GF-D8 (cell line): ENCODE measurements around the gene DUOXA1.
A peak's percentile ranks its signal among the peaks of the same experiment; 100 is the strongest.

Source experiments
- DNase-seq: peaks from one replicate; lab custom pipeline; 2025; lab: John Stamatoyannopoulos, UW

The DUOXA1 gene, protein sequence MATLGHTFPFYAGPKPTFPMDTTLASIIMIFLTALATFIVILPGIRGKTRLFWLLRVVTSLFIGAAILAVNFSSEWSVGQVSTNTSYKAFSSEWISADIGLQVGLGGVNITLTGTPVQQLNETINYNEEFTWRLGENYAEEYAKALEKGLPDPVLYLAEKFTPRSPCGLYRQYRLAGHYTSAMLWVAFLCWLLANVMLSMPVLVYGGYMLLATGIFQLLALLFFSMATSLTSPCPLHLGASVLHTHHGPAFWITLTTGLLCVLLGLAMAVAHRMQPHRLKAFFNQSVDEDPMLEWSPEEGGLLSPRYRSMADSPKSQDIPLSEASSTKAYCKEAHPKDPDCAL

DNA sequence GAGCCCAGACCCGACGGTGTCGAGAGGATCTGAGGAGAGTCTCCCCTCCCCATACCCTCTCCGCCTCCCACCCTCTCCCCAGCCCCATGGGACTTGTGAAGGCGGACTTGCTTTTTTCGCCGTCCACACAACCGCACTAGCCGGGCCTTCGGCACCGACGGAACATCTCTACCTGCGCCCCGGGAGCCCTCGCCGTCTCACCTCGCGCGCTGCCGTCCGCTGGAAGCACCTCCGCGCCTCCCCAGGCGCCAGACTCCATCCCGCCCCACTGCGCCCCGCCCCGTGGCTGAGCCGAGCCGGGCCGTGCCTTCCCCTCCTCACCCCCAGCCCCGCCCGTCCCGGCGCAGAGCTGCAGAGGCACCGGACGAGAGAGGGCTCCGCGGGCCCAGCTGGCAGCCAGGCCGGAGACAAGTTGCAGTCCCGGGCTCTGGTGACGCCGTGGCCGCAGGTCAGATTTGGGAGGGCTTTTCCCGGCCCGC is at the start of gene DUOXA1, which contains the start of gene DUOX1:
Gene DUOXA1 (minus strand): TSS at position 229 of the 479 bp plus-strand sequence. CDS start 6,865 bp downstream, outside the sequence.
Gene DUOX1 (plus strand): TSS at position 344 of the 479 bp plus-strand sequence. CDS start 1,973 bp downstream, outside the sequence.
- no peak for DNase-seq

DNA sequence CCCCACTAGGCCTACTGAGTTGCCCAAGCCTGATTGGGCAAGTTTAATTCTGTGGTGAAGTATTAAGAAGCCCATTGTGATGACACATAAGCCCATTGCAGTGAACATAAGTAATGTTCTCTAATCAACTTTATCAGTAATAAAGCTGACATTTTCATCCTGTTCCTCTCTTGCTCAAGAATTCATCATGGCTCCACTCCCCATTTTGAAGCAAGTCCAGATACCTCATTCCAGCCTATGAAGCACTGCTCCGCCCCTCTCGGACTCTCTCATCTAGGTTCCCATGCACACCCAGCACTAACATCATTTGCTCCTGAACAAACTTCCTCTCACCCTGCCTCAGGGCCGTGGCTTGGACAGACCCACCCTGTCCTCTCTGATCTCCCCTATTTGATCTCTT is 47.6 kb upstream of the DUOXA1 start:
- DNase-seq, result no peak

DNA sequence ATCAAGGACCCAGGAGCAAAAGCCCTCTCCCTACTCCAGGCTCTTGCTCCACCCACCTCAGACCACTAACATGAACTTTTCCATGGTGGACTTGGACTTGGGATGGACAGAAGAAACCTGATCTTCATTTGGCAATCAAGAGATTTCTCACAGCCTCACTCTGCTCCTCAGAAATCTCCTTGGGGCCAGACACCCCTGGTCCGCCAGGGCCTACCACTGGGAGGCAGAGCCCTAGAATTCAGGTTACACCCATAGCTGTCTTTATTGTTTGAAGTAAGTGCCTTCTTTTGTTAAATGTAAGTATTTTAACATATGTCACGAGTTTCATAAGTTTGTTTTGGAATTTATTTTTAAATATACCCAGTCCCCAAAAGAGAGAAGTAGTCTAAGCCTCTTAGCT is 44.9 kb upstream of the DUOXA1 start:
- no peak for DNase-seq

DNA sequence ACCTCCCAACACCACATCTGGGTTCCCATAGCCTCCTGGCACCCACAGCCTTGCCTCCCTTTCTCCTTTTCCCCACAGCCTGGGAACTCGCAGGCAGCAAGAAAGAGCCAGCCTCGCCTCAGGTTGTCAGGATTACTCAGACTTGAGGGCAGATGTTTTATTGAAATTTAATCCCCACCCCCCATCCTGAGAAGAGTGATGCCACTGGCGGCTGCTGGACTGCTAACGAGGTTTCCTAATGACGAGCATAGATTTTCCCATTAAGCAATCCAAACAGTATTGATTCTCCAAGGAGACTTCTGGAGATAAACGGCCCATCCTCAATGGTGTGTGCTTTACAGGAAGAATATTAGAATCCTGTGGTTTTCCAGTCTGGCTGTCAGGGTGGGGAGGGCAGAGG is 44.4 kb upstream of the DUOXA1 start:
- DNase-seq, result no peak

DNA sequence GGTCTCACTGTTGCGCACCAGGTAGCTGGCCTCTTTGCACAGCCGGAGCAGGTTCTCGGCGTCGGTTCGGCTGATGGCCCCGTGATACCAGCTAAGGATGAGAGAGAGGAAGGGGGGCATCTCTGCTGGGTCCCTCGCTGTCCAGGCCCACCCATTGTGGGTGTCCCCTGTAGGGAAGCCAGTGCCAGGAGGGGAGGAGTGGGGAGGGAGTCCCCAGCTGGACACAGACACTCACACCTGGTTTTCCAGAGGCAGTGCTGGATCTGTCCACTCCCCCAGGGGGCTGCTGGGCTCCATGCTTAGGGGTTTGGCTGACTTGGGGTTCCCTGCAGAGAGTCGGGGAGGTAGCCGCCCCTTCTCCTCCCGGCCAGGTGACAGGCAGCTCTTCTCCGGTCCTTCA is 42.2 kb upstream of the DUOXA1 start:
- no peak for DNase-seq

DNA sequence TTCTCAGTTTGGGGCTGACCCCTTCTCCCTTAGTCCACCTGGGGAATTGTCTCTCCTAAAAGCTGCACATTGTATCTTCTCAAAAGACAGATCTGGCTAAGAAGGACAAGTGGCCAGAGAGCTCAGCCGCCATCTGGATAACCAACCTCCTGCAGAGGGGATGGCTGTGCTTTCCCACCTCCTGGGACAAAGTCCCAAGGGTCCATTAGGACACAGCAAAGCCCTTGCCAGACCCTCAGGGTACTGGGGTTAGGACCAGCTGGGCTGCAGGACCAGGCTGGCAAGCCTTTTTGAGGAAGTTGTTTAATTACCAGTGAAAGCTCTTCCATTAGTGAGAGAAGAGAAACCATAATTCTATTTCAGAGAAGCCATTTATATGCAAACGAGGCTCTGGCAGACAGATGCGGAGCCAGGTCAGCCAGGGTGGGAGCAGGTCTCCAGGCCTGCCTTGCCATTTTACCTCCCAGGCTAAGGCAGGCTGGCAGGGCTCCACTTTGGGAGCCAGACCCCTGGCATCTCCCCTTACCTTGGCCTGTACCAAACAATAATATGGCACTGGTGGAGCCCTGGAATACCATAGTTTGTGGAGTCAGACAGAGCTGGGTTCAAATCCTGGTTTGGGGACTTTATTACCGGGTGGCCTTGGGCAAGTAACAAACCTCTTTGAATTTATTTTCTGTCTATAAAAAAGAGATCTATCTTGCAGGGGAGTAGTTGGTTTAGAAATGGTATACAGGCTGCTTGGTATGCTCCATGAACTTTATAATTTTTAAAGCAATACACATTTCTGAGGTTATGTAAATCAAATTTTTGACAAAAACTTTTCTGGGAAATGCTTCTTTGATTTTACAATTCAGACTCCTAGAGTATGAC is 40.2 kb upstream of the DUOXA1 start:
- no peak for DNase-seq

DNA sequence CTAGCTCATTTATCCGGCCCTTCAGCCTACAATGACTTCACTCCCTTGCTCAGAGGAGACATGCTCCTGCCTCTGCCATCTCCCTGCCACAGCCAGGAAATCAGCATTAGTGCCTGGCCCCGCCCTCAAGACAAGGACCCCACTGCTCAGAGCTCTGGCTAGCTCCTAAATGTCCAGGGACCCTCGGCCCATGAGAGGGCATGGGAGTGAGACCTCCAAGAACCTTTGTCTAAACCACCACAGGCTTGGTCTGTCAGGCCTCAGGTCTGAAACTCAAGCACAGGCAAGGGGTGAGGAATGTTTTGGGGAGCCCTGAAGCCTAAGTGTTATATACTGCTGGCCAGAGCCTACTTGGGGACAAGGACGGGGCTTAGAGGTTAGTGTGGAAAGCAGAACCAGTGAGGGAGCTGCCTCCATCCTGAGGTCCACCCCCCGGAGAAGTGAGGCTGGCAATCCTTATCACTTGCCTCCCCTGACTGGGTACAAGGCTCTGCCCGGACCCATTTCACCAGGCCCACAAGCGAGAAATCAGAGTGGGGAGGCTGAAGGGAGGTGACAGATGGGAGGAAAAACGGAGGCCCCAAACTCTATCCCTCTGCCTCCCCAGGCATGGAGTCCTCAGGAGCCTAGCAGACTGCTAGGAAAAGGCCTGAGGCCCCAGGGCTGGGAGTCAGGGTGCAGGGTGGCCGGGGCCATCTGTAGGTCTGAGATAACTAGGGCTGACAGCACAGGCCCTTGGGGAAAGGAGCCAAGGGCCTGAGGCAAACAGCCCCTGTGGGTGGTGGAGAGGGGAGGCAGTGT is 39.3 kb upstream of the DUOXA1 start:
- DNase-seq, result no peak

DNA sequence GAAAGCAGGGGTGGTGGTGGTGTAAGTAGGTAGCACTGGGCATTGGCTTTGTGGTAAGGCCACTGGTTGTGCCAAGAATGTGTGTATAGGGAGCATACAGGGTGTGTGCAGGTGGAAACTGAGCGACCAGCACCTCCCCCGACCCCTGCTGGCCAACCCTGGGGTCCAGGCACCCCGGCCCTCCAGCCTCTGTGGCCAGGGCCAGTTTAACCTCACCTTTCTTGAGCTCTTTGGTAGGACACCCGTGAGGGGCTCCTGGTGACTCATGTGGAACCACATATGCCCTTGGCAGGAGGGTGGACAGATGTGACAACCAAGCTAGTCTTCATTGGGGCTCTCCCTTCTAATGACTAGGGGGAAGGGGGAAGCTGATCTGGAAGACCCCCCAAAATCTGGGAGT is 38.6 kb upstream of the DUOXA1 start:
- no peak for DNase-seq

DNA sequence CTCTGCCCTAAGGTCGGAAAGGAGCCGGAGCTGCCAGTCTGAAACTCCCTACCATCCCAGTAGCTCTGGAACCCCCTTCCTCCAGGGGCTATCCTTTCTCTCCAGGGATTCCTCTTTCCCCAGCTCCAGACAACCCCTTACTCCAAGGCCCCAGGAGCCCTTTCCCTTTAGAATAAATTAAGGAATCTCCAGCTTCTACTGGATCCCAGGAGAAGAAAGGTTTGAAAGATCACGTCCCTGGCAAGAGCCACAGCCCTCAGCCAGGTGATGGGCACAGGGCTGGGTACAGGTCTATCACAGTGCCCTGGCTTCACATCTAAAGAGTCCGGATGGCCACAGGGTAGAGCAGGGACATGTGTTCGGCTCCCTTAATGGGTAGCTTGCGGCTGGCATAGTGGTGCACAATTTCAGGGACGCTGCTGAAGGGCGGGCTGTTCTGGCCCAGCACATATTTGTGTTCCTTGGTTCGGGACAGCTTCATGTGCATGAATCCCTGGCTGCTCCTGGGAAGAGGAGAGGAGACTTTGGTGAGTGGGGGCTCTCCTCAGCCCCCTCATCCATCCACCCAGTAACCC is 38.0 kb upstream of the DUOXA1 start:
- no peak for DNase-seq

DNA sequence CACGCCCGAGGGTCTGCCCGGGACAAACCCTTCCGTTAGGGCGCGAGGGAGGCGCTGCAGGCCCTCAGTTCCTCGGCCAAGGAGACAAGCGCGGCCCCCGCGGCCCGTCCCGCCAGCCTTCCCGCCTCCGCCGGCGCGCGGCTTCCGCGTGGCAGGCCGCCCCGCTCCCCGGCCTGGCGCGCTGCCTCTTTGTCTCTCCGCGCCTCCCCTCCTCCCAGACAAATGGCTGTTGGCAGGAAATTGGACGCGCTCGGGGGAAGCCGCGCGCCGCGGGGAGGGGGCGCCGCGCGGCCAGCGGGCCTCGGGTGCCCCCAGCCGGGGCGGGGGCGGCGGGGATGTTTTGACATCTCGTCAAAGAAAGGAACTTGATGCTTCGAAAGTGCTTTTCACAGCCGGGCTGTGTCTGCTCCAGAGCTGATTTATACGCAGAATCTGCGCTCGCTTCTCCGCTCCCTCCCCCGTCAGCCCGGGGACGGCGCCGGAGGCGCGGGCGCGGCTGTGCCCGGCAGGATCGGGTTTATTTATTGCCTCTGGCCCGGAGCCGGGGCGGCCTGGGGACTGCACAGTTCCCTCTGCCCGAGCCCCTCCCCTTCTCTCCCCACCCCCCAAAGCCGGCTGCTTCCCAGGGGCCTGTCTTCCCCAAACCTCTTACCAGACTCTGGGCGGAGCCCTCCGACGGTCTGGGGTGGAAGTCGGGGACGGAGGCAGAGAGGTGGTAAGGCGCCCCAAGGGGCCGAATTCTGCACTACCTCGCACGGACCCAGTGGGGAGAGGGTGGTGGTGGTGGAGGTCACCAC is 37.4 kb upstream of the DUOXA1 start:
- DNase-seq, result peak; percentile 40

DNA sequence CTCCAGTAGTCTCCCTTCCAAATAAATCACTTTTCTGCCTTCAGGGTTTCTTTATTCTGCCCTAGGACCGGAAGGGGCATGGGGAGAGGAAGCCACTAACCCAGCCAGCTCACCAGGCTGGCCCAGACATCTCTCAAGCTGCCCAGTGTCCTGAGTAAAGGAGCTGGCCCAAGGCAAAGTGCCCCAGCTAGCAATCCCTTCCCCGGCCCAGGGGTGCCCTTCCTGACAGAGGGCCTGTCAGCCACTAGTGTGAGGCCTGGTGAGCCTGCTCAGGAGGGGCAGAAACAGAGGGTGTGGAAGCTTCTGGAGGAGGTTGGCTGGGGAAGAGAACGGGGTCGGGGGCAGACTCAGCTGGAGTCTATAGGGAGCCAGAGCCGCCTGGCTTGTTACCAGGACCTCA is 35.9 kb upstream of the DUOXA1 start:
- DNase-seq, result no peak

DNA sequence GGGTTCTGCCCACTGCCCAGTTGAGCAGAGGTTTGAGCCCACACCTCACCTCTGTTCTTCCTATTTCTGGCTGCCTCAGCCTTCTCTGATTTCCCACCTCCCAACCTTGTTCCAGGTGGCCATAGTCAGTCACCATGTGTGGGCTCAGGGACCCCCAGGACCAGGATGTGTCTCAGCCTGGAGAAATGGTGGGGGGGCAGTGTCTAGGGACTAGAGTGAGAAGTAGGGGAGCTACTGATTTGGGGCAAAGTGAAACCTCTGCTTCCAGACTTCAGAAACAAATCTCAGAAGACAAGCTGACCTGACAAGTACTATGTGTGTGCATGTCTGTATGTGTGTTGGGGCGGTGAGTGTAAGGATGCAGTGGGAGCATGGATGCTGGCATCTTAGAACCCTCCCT is 35.2 kb upstream of the DUOXA1 start:
- DNase-seq, result no peak

DNA sequence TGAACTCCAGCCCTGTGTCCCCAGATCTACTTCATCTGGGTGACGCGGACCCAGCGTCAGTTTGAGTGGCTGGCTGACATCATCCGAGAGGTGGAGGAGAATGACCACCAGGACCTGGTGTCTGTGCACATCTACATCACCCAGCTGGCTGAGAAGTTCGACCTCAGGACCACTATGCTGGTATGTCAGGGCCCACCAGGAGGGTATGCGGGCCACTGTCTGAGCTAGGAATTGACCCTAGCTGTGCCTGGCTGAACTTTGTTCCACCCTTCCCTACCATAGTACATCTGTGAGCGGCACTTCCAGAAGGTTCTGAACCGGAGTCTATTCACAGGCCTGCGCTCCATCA is 33.8 kb upstream of the DUOXA1 start:
- no peak for DNase-seq

DNA sequence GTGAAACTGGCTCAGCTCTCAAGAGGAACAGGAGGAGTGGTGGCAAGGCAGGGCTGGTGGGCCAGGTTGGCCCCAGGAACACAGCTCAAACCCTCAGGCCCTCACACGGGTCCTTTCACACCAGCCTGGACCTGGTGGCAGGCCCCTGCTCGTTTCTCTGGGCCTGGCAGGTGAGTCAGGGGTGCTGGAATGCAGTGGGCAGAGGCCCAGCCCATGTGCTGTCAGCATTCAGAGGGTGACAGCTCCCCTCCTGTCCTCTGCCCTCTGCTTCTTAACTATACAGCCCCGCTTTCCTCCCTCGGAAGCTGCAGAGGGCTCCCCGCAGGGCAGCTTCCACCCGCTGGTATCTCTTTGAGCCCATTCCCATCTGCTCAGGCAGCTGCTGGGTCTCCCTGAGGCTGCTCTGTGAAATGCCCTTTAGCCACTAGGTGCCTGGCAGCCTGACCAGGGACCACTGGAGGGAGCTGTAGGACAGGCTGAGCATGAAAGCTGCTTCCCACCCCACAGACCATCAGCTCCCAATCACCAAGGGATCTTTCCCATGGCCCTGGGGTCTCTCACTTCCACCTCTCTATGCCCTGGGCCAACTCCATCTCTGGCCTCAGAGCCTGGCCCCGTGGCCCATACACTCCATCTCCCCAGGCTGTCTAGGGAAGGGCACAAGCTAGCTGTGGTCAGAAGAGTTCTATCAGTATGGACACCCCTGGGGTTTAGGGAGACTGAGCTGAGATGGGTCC is 33.3 kb upstream of the DUOXA1 start:
- peak; percentile 1 for DNase-seq

DNA sequence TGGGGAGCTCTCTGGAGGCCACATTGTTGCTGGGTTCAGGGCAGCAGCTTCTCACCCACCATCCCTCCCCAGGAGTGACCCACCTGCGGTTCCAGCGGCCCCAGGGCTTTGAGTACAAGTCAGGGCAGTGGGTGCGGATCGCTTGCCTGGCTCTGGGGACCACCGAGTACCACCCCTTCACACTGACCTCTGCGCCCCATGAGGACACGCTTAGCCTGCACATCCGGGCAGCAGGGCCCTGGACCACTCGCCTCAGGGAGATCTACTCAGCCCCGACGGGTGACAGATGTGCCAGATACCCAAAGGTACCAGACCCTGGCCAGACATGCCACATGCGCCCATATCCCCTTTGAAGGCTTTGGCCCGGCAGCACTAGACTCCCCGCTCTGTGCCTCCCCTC is 32.0 kb upstream of the DUOXA1 start:
- DNase-seq, result no peak

DNA sequence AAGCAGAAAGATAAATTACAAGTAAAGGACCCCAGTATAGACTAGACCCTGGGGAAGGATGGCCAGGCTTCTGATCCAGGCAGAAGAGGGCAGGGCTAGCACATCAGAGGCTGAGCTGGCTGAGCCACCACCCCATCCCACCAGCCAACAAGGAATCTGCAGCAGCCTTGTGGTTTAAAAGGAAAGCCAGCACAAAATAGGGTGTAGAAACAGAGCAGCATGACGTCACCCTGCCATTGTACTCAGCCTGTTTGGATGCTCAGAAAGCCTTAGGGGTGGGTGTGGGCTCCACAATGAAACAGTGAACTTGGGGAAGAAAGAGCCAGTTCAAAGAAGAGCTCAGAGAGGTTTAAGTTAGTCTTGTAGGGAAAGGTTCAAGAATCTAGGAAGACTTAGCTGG is 28.3 kb upstream of the DUOXA1 start:
- DNase-seq, result no peak

DNA sequence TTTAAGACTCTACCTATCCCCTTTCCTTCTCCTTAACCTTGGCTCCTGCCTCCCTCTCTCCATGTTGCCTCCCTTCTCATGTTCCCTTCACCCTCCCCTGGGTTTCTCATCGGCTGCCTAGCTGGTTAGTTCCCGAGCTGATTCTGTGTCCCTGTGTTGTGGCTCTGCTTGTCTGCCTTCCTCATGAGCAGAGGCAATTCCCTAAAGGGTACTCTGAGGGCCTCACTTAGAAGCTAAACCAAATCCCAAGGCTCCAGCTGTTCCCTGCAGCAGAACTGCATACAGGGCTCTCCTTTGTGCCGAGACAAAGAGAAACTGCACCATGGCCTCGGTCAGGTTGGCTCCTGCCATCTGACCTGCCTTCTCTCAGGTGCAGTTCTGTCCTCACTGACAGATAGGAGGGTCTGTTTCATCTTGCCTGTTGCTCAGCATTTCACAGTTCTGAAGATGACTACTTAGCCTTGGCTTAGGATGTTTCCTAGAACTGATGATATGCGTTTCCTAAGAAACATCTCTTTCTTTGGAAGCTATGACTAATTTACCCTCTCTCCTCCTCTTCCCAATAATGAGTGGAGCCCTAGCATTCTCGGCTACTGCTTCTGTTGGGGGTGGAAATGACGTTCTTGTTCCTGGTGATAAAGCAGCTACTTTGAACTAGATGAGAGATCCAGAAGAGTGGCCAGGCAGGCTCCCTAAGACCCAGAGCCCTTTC is 27.2 kb upstream of the DUOXA1 start:
- no peak for DNase-seq

DNA sequence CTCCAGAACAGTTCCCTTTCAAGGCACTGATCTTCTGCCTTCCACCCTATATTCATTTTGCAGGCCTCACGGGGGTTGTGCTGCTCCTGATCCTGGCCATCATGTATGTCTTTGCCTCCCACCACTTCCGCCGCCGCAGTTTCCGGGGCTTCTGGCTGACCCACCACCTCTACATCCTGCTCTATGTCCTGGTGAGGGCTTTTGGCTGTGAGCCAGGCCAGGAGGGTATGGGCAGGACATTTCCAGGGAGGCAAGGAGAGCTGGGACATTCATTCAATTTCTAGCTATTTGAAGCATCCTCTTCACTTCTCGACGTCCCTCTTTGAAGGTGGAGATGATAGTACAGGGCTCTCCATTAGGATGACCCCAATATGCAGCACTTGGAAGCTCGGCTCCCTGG is 26.1 kb upstream of the DUOXA1 start:
- no peak for DNase-seq

DNA sequence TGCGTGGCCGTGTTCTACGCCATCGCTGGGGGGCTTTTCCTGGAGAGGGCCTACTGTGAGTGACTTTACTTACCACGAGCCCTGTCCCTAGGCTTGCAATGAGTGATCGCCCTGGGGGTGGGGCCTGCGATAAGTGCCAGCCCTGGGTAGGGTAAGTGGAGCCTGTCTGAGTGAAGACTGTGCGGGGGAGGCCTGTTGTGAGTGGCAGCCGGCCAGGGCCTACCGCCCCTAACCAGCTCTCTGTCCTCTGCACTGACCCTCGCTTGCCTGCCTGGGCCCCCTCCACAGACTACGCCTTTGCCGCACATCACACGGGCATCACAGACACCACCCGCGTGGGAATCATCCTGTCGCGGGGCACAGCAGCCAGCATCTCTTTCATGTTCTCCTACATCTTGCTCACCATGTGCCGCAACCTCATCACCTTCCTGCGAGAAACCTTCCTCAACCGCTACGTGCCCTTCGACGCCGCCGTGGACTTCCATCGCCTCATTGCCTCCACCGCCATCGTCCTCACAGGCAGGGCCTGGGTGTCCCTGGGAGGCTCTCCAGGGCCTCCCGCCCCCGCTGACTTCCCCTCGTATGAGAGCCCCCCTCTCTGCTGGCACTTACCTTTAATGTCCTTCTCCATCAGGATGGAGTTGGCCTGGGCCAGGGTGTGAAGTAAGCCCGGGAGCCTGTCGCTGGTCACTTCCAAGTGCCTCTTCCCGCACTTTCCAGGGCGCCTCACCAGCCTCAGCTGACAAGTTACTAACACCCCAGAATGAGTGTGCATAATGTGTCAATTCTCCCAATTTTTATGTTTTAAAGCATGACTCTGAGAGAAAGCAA is 22.5 kb upstream of the DUOXA1 start:
- DNase-seq, result no peak
